IPS-18c (cell line): ENCODE data around the gene ZNF45.
A peak's percentile ranks its signal among the peaks of the same experiment; 100 is the strongest.
"Not testable (repeated sequence)": the region's sequence is repeated elsewhere in the genome, so short reads cannot be mapped to it uniquely, and the experiment has no call there.

ENCODE experiments used
- H3K4me3 ChIP-seq: 2 replicates; pipeline ENCODE4 v1.7.0; 2013; ENCODE audit warnings: low read depth, mild to moderate bottlenecking, low read length, moderate library complexity; ENCODE audit not compliant: insufficient read depth
- H3K9me3 ChIP-seq: one replicate; pipeline ENCODE4 v1.6.1; 2013; ENCODE audit warnings: mild to moderate bottlenecking, low read length, moderate library complexity; ENCODE audit not compliant: control insufficient read depth, insufficient read depth

Gene ZNF45

DNA sequence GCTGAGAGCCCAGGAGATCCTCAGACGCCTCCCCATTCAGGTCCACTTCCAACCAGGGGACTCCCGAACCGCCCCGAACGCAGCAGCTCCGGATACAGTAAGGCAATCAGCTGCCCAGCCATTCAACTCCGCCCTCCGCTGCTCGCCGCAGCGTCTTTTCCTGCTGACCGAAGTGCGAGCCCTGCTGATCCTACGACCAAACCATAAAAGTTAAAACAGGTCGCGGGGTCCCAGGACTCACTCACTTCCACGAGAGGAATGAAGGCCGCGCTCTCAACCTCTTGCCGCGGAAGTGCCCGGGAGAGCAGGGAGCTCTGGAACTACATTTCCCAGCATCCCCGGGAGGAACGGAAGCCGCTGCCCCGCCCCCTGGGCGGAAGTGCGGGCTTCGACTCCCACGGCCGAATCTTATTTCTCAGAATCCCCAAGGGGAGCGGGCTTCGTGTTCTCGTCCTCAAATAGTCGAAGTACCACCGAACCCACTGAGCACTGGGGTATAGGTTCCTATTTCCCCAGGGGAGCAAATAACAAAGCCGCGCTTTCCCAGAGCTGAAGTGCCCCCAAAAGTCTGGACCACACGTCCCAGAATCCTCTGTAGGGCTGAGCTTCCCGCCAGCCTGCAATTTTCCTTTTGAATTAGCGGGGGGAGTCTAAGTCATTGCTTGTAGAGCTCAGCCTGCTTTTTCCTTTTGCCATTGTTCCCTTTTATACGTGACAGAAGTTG, at the start of gene ZNF45:
ZNF45 (minus strand) TSS at position 298 of the 724 bp plus-strand sequence. CDS start 13,097 bp downstream, outside the sequence.
- Histone ChIP-seq H3K4me3 (peak within 1 kb of the TSS; percentile 73), H3K9me3 (no peaks in the 10 kb centered on the region)

GRCh38 chr19:43984687-43985000, 49.6 kb upstream of the ZNF45 start:
- Histone ChIP-seq H3K4me3 (peak overlapping the region; percentile 98), H3K9me3 (peaks cover 3% of the 10 kb centered on the region)

DNA sequence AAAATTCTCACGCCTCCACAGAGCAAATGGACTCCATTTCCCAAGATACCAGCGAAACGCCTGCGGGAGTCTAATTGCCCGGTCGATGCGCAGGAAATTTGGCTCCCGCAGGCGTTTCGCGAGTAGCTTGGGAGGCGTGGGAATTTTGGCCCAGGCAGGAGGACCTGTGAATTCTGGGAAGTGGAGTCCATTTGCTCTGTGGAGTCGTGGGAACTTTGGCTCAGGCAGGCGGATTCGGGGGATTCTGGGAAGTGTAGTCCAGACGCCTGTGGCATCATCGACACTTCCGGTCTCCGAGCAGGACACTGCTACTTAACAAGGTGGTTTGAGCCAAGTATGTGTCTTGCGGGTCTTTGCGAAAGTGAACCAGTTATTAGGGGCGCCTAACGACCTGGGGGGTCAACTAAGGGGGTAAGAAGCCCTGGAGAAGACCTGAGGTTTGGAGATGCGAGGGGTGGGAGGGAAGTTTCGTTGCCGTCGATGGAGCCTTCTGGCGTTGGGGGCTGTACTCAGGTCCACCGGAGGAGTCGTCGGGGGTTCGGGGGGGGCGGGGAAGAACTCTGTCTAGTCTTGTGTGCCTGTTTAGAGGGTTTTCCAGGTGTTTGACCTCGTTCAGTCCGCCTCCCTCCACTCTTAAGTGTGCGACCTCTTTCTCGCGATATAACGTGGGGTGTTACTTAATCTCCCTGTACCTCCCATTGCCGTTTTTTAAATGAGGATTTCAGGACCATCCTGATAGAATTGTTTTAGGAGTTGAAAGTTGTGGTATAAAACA, 49.0 kb upstream of the ZNF45 start, which contains the start of gene ZNF155:
ZNF155 (plus strand) TSS at position 277 of the 775 bp plus-strand sequence. CDS start 4,356 bp downstream, outside the sequence.
- Histone ChIP-seq H3K9me3 (peaks cover 3% of the 10 kb centered on the region), H3K4me3 (peak within 1 kb of the TSS; percentile 98)

GRCh38 chr19:43983544-43983911, 48.4 kb upstream of the ZNF45 start:
- H3K9me3 ChIP-seq: peaks cover 3% of the 10 kb centered on the region
- H3K4me3 ChIP-seq: no peak overlapping the region; the same call in 1 of the 2 replicates

- Histone ChIP-seq H3K9me3 (peaks cover 6% of the 10 kb centered on the region), H3K4me3 (no peak overlapping the region)
Measured at GRCh38 chr19:43976732-43977131, 41.6 kb upstream of the ZNF45 start.

DNA sequence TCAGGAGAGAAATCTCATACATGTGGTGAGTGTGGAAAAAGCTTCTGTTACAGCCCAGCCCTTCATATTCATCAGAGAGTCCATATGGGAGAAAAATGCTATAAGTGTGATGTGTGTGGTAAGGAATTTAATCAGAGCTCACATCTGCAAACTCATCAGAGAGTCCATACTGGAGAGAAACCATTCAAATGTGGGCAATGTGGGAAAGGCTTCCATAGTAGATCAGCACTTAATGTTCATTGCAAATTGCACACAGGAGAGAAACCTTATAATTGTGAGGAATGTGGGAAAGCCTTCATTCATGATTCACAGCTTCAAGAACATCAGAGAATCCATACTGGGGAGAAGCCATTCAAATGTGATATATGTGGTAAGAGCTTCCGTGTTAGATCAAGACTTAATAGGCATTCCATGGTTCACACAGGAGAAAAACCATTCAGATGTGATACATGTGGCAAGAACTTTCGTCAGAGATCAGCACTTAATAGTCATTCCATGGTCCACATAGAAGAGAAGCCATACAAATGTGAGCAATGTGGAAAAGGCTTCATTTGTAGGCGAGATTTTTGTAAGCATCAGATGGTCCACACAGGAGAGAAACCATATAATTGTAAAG, 31.1 kb upstream of the ZNF45 start:
- H3K4me3 ChIP-seq: no peak overlapping the region
- H3K9me3 ChIP-seq: peaks cover 56% of the 10 kb centered on the region

GRCh38 chr19:43960411-43960810, 25.3 kb upstream of the ZNF45 start:
- no peak overlapping the region for H3K4me3 ChIP-seq
- peaks cover 24% of the 10 kb centered on the region for H3K9me3 ChIP-seq

GRCh38 chr19:43957891-43958290, 22.8 kb upstream of the ZNF45 start:
- Histone ChIP-seq H3K4me3 (no peak overlapping the region), H3K9me3 (peaks cover 14% of the 10 kb centered on the region)

- Histone ChIP-seq H3K9me3 (peaks cover 14% of the 10 kb centered on the region), H3K4me3 (no peak overlapping the region)
Measured at GRCh38 chr19:43956827-43957226, 21.7 kb upstream of the ZNF45 start.

- Histone ChIP-seq H3K9me3 (no peaks in the 10 kb centered on the region), H3K4me3 (peak within 1 kb of the TSS; percentile 99)
Measured at GRCh38 chr19:43950834-43951645, 16.0 kb upstream of the ZNF45 start, which contains the start of gene ZNF221. Gene ZNF221 (plus strand): TSS chr19:43951228. CDS start chr19:43962727, 11,499 bp downstream.

- H3K4me3 ChIP-seq, H3K9me3 ChIP-seq: not testable (repeated sequence)
Measured at GRCh38 chr19:43949803-43950202, 14.7 kb upstream of the ZNF45 start.

- H3K9me3 ChIP-seq, H3K4me3 ChIP-seq: not testable (repeated sequence)
Measured at GRCh38 chr19:43947412-43947811, 12.3 kb upstream of the ZNF45 start.

- no peaks in the 10 kb centered on the region for H3K9me3 ChIP-seq
- no peak overlapping the region for H3K4me3 ChIP-seq
Measured at GRCh38 chr19:43941209-43941608, 6.1 kb upstream of the ZNF45 start.

GRCh38 chr19:43940719-43941118, 5.6 kb upstream of the ZNF45 start:
- Histone ChIP-seq H3K9me3 (no peaks in the 10 kb centered on the region), H3K4me3 (no peak overlapping the region)

DNA sequence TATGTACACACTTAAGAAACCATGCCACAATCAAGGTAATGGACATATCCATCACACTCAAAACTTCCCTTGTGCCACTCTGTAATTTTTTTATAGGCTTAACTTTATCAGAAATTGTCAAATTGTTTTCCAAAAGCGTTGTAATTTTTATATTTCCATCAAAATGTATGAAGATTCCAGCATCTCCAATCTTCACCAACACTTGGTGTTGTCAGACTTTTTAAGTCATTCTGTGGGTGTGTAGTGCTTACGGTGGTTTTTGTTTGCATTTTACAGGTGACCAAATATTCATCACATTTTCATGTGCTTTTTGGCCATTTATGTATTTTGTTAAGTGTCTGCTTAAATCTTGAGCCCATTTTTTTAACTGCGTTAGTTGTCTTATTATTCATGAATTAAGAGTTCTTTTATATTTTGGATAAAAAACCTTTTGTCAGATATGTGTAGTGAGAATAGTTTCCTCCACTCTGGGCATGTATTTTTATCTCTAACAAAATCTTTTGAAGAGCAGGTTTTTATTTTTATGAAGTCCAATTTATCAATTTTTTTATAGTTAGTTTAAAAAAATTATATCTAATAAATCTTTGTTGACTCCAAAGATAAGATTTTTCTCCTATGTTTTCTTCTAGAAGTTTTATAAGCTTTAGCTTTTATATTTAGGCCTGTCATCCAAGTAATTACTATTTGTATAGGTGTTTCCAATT, 4.6 kb upstream of the ZNF45 start:
- Histone ChIP-seq H3K4me3 (no peak overlapping the region), H3K9me3 (no peaks in the 10 kb centered on the region)

GRCh38 chr19:43936188-43936587, 1.1 kb upstream of the ZNF45 start:
- H3K4me3 ChIP-seq: no peak overlapping the region

More at GRCh38 chr19:43936188-43936587, 1.1 kb upstream of the ZNF45 start:
- no peaks in the 10 kb centered on the region for H3K9me3 ChIP-seq
